IPS-NIHi11 (cell line): Measurements from ENCODE around the gene FKBP1B.
"Not testable (repeated sequence)": the region's sequence is repeated elsewhere in the genome, so short reads cannot be mapped to it uniquely, and the experiment has no call there.

ENCODE experiments used
- DNase-seq: peaks from one replicate; pipeline ENCODE4 v3.0.0; 2012; ENCODE audit warnings: mixed read lengths, low spot score

The FKBP1B gene

DNA sequence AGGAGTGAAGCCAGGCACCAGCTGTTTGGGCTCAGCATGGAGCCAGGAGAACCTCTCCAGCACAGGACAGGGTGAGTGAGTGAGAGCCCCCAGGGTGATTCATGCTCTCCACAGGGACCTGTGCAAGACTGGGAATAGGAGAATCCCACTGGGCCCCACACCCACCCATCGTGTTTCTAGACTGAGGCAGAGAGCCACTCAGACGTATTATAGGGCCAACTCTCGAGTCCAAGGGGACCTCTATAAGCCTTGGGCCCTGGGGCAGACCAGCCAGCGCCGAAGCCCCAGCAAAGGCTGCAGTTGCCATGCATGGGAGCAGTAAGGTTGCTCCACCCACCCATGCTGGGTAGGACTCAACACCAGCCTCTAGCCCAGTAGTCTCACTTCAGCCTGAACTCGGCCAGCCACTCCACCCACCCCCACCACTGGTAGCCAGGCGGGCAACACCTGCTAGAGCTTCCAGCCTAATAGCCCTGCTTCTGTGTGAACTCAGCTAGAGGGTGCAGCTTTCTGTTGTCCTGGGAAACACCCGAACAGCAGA is 54.6 kb downstream of the FKBP1B start:
- DNase-seq: no peak

GRCh38 chr2:24104906-24105305 is 55.4 kb downstream of the FKBP1B start:
- no peak for DNase-seq

DNA sequence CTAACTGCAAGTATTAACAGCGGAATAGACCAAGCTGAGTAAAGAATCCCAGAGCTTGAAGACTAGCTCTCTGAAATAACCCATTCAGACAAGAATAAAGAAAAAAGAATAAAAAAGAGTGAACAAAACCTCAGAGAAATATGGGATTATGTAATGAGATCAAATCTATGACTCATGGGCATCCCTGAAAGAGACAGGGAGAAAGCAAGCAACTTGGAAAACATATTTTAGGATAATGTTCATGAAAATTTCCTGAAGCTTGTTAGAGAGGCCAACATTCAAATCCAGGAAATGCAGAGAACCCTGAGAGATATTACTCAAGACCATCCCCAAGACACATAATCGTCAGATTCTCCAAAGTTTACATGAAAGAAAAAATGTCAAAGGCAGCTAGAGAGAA is 56.3 kb downstream of the FKBP1B start:
- no peak for DNase-seq

DNA sequence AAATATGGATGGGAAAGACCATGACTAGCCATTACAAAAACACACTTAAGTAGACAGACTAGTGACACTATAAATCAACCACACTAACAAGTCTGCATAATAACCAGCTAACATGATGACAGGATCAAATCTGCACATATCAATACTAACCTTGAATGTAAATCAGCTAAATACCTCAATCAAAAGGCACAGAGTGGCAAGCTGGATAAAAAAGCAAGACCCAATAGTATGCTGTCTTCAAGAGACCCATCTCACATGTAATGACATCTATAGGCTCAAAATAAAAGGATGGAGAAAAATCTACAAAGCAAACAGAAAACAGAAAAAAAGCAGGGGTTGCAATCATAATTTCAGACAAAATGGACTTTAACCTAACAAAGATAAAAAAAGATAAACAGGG is 57.2 kb downstream of the FKBP1B start:
- DNase-seq: no peak

DNA sequence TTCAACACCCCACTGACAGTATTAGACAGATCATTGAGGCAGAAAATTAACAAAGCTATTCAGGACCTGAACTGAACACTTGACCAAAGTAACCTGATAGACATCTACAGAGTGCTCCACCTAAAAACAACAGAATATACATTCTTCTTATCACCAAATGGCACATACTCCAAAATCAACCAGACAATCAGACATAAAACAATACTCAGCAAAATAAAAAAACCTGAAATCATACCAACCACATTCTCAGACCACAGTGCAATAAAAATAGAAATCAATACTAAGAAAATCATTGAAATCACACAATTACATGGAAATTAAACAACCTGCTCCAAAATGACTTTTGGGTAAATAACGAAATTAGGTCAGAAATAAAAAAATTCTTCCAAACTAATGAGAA is 57.8 kb downstream of the FKBP1B start:
- DNase-seq: no peak

DNA sequence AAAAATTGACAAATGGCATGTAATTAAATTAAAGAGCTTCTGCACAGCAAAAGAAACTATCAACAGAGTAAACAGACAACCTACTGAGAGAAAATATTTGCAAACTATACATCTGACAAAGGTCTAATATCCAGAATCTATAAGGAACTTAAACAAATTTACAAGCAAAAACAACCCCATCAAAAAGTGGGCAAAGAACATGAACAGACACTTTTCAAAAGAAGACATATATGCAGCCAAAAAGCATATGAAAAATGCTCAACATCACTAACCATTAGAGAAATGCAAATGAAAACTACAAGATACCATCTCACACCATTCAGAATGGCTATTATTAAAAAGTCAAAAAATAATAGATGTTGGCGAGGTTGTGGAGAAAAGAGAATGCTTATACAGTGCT is 59.9 kb downstream of the FKBP1B start:
- DNase-seq: not testable (repeated sequence)

- DNase-seq: no peak
These were observed 61.2 kb downstream of the FKBP1B start for GRCh38 chr2:24110660-24111303.

DNA sequence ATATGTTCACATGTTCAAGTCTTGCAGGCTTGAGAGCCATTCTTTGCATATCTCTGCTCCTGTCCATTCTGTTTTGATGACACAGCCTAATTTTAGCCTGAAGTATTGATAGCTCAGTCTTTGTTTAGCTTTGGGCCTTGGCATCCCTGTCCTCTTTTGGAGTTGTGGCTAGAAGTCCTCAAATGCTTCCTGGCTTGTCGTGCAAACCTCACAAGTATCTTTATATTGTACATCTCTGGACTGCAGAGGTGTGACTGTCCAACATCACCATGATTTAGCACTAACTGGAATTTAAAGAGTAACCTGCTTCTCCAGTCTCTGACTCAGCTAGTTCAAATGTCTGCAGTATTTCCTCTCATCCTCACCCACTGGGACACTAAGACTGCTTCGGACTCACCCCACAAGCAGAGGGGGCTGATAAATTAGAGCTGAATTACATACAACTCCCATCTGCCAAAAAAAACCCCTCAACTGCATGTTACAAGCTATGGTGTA is 61.9 kb downstream of the FKBP1B start:
- no peak for DNase-seq
